MCF 10A (cell line): ENCODE data around the gene TMEM169. TPM values are rescaled to one million over a fixed set of nuclear protein-coding genes. Genes with fewer than 3 reads are reported as not detected.

Experiments
- BruUV-seq: library from RNA; stranded (reverse); fragments of 400-500 nt; replicated peaks from 2 replicates; lab custom pipeline; 2021; lab: Mats Ljungman, UMichigan
- CTCF ChIA-PET: fragments of 300-600 bp; sonication (Branson Sonifier 250); formaldehyde crosslinking; extraction: SDS; loops from one replicate; lab custom pipeline; 2021; ENCODE audit warnings: antibody characterized with exemption, inconsistent platforms; lab: Yijun Ruan, JAX
- POLR2A ChIA-PET: fragments of 300-600, 350-650 bp; sonication (Branson Sonifier 250); formaldehyde crosslinking; extraction: SDS; loops from one replicate; lab custom pipeline; 2020; ENCODE audit warnings: antibody characterized with exemption, inconsistent platforms; lab: Yijun Ruan, JAX
- DNase-seq: peaks from one replicate; pipeline ENCODE4 v3.0.0-alpha.2; 2018; ENCODE audit not compliant: unreplicated experiment
- H3K27ac Mint-ChIP-seq: one replicate; pipeline ENCODE4 v1.8.0; 2022; ENCODE audit warnings: mild to moderate bottlenecking, low read depth, mixed read lengths; ENCODE audit not compliant: unreplicated experiment
- H3K27me3 Mint-ChIP-seq: one replicate; pipeline ENCODE4 v1.8.0; 2022; ENCODE audit warnings: mixed read lengths; ENCODE audit not compliant: insufficient read depth, unreplicated experiment
- H3K36me3 Mint-ChIP-seq: one replicate; pipeline ENCODE4 v1.8.0; 2022; ENCODE audit warnings: mild to moderate bottlenecking, moderate library complexity, mixed read lengths; ENCODE audit not compliant: insufficient read depth, unreplicated experiment
- H3K4me1 Mint-ChIP-seq: one replicate; pipeline ENCODE4 v1.8.0; 2022; ENCODE audit warnings: mixed read lengths; ENCODE audit not compliant: insufficient read depth, unreplicated experiment
- H3K4me3 Mint-ChIP-seq: one replicate; pipeline ENCODE4 v1.8.0; 2022; ENCODE audit warnings: mild to moderate bottlenecking, moderate library complexity, mixed read lengths; ENCODE audit not compliant: unreplicated experiment
- H3K9me3 Mint-ChIP-seq: one replicate; pipeline ENCODE4 v1.8.0; 2022; ENCODE audit warnings: mixed read lengths; ENCODE audit not compliant: unreplicated experiment
- CTCF ChIP-seq: fragments of 200-600 bp; IDR thresholded peaks from one replicate; pipeline ENCODE4 v1.8.0; 2022; ENCODE audit warnings: antibody characterized with exemption, mild to moderate bottlenecking; ENCODE audit not compliant: unreplicated experiment
- intact Hi-C: fragments of 100-400 bp; cut with micrococcal nuclease; formaldehyde crosslinking; loops from 2 replicates; pipeline ENCODE4 v1.14.1; 2022
- total RNA-seq: library from RNA; stranded (reverse); gene quantifications from 2 replicates; pipeline ENCODE4 v1.2.3, GENCODE V29; 2022

The TMEM169 gene
- total RNA-seq, 1 experiment from 2014 or later: 0.35 TPM

GRCh38 chr2:216109962-216110614, 28.4 kb downstream of the TMEM169 start:
- peak overlapping the region; percentile 100 for H3K4me3 Mint-ChIP-seq
- peak overlapping the region; percentile 100 for H3K27ac Mint-ChIP-seq
- H3K9me3 Mint-ChIP-seq: no peaks in the 10 kb centered on the region
- peak; percentile 46 for TF ChIP-seq CTCF
- H3K36me3 Mint-ChIP-seq: peaks cover 56% of the 10 kb centered on the region
- H3K27me3 Mint-ChIP-seq: no peaks in the 10 kb centered on the region
- BruUV-seq: TSS peak; percentile 52
- POLR2A ChIA-PET: interaction anchor here (0.5 to 3.6 kb wide), 17 partner anchors 9 to 1319 kb away, joined by 3 to 37 read pairs (median 4); partner anchors contain the start of genes PECR, RPL37A and TMEM169
- CTCF ChIA-PET: interaction anchor here (0.5 to 2.3 kb wide), 24 partner anchors 10 to 813 kb away, joined by 3 to 21 read pairs (median 3); partner anchors contain the start of genes PECR and TMEM169
- intact Hi-C loops: loop anchor here (2.0 to 10.0 kb wide), 3 partner anchors 29 to 385 kb away; partner anchors contain the start of genes PECR, RPL37A and TMEM169
- DNase-seq: peak; percentile 37
- peaks cover 27% of the 10 kb centered on the region for H3K4me1 Mint-ChIP-seq

GRCh38 chr2:216110620-216111019, 28.9 kb downstream of the TMEM169 start:
- peaks cover 27% of the 10 kb centered on the region for H3K4me1 Mint-ChIP-seq
- intact Hi-C loops: loop anchor here (10.0 kb wide), 1 partner anchor 384 kb away; the partner anchor contains the start of gene RPL37A
- peak overlapping the region; percentile 100 for H3K27ac Mint-ChIP-seq
- no TSS peak for BruUV-seq
- no peaks in the 10 kb centered on the region for H3K27me3 Mint-ChIP-seq
- no peak for TF ChIP-seq CTCF
- no peaks in the 10 kb centered on the region for H3K9me3 Mint-ChIP-seq
- ChIA-PET CTCF (interaction anchor here (0.6 to 2.3 kb wide), 12 partner anchors 10 to 814 kb away, joined by 3 to 21 read pairs (median 5); partner anchors contain the start of genes PECR and TMEM169), POLR2A (interaction anchor here (0.7 to 3.6 kb wide), 6 partner anchors 8 to 387 kb away, joined by 3 to 37 read pairs (median 10); partner anchors contain the start of genes PECR, RPL37A and TMEM169)
- DNase-seq: no peak
- H3K4me3 Mint-ChIP-seq: peak overlapping the region; percentile 100
- peaks cover 59% of the 10 kb centered on the region for H3K36me3 Mint-ChIP-seq

GRCh38 chr2:216111122-216111521, 29.4 kb downstream of the TMEM169 start:
- Mint-ChIP-seq H3K4me3 (peak overlapping the region; percentile 100), H3K27me3 (no peaks in the 10 kb centered on the region), H3K27ac (no peak overlapping the region), H3K9me3 (no peaks in the 10 kb centered on the region), H3K36me3 (peaks cover 59% of the 10 kb centered on the region), H3K4me1 (peaks cover 28% of the 10 kb centered on the region)
- ChIA-PET POLR2A (interaction anchor here (0.6 to 3.6 kb wide), 4 partner anchors 8 to 387 kb away, joined by 3 to 17 read pairs (median 9); partner anchors contain the start of gene RPL37A), CTCF (interaction anchor here (0.6 to 1.9 kb wide), 7 partner anchors 15 to 814 kb away, joined by 3 to 6 read pairs (median 5); no protein-coding TSS in a partner anchor)
- no peak for DNase-seq
- intact Hi-C loops: loop anchor here (10.0 kb wide), 1 partner anchor 384 kb away; the partner anchor contains the start of gene RPL37A
- no peak for TF ChIP-seq CTCF
- BruUV-seq: no TSS peak

- no TSS peak for BruUV-seq
- TF ChIP-seq CTCF: no peak
- ChIA-PET CTCF (interaction anchor here (0.6 to 0.9 kb wide), 3 partner anchors 31 to 1304 kb away, joined by 3 to 4 read pairs (median 3); partner anchors contain the start of genes PECR and TMEM169), POLR2A (no interaction called here)
- peaks cover 59% of the 10 kb centered on the region for H3K36me3 Mint-ChIP-seq
- H3K9me3 Mint-ChIP-seq: no peaks in the 10 kb centered on the region
- intact Hi-C loops: loop anchor here (10.0 kb wide), 1 partner anchor 382 kb away; the partner anchor contains the start of gene RPL37A
- no peak overlapping the region for H3K27ac Mint-ChIP-seq
- peaks cover 39% of the 10 kb centered on the region for H3K4me1 Mint-ChIP-seq
- H3K27me3 Mint-ChIP-seq: no peaks in the 10 kb centered on the region
- no peak for DNase-seq
- no peak overlapping the region for H3K4me3 Mint-ChIP-seq
Observed at GRCh38 chr2:216112926-216113325, 31.2 kb downstream of the TMEM169 start.
